Heart left ventricle (tissue), 16 donors: ENCODE data around the gene EPG5. TPM values are rescaled to one million over a fixed set of nuclear protein-coding genes. Genes with fewer than 3 reads are reported as not detected.

Source experiments
- ATAC-seq, 4 donors: fragments of 200-7000 bp; cut with Tn5 transposase; one replicate each; pipeline ENCODE4 v1.9.1; 2020 to 2022; ENCODE audit warnings: moderate library complexity in 4 of 4, mild to moderate bottlenecking in 3 of 4, moderate number of reproducible peaks in 1 of 4
- DNase-seq, 5 donors: peaks; one replicate each; pipeline ENCODE4 v3.0.0-alpha.2; 2020
- H3K27ac ChIP-seq, 12 donors: fragments of 200-600 bp; sonication (generic) in 4 of 12; one replicate each; pipeline versions ENCODE4 v1.5.0 to v1.8.0; 2016 to 2022; ENCODE audit warnings: mild to moderate bottlenecking in 2 of 12
- H3K27me3 ChIP-seq, 9 donors: fragments of 200-600 bp; sonication (generic) in 2 of 9; one replicate each; pipeline versions ENCODE4 v1.5.1 to v1.8.0; 2016 to 2022; ENCODE audit warnings: mild to moderate bottlenecking in 3 of 9
- H3K36me3 ChIP-seq, 9 donors: fragments of 200-600 bp; sonication (generic) in 2 of 9; one replicate each; pipeline versions ENCODE4 v1.5.0 to v1.8.0; 2018 to 2022; ENCODE audit warnings: mild to moderate bottlenecking in 2 of 9
- H3K4me1 ChIP-seq, 12 donors: fragments of 200-600 bp; sonication (generic) in 4 of 12; one replicate each; pipeline versions ENCODE4 v1.5.0 to v1.8.0; 2016 to 2022; ENCODE audit warnings: mild to moderate bottlenecking in 3 of 12
- H3K4me3 ChIP-seq, 12 donors: fragments of 200-600 bp; sonication (generic) in 4 of 12; one replicate each; pipeline versions ENCODE4 v1.5.0 to v1.8.0; 2017 to 2022; ENCODE audit warnings: mild to moderate bottlenecking in 9 of 12, moderate library complexity in 4 of 12
- H3K9me3 ChIP-seq, 12 donors: fragments of 200-600 bp; sonication (generic) in 4 of 12; one replicate each; pipeline versions ENCODE4 v1.5.0 to v1.8.0; 2016 to 2022; ENCODE audit warnings: mild to moderate bottlenecking in 1 of 12
- POLR2A ChIP-seq, 2 donors: fragments of 450-650 bp; IDR thresholded peaks; one replicate each; pipeline ENCODE4 v1.6.1; 2017; ENCODE audit warnings: antibody characterized with exemption in 2 of 2, mild to moderate bottlenecking in 2 of 2, moderate library complexity in 2 of 2
- whole genome bisulfite sequencing, 4 donors: extraction: QIAGEN DNeasy Blood & Tissue Kit in 2 of 4; methylation state at CpG; one replicate each; pipeline versions ENCODE4 v1.1.5 to v1.1.7; 2013 to 2018; 5-methylcytosine and 5-hydroxymethylcytosine counted together
- intact Hi-C, 10 donors: fragments of 100-400 bp; cut with DNase I; formaldehyde crosslinking; loops; one replicate each; pipeline versions ENCODE4 v1.11.1 to v1.14.2; 2022
- polyA plus RNA-seq, 2 donors: library from polyadenylated mRNA; stranded (reverse); fragments of 200-250 nt; gene quantifications; one replicate each; pipeline ENCODE4 v1.2.3, GENCODE V29; 2013
- total RNA-seq, 9 donors: library from RNA; depleted of rRNA in 2 of 9; stranded (reverse); fragments of >200 nt in 2 of 9; fragmentation: NEBNext Ultra II Directional in 3 of 9; extraction: Animal tissue kit (Norgen Biotek cat#: 25700) in 3 of 9; gene quantifications; one replicate each; pipeline versions ENCODE4 v1.1.0 to v1.2.4, GENCODE V29; 2016 to 2023
- TF ChIP-seq, protein P1 (sequence below), 12 donors: fragments of 200-600 bp; sonication (generic) in 4 of 12; IDR thresholded peaks; one replicate each; pipeline versions ENCODE4 v1.5.0 to v1.8.0; 2018 to 2022; ENCODE audit warnings: antibody characterized with exemption in 12 of 12, mild to moderate bottlenecking in 5 of 12
- donor health status: ischemic (EF 13 %, LVEDD 7.1; RV severe dilation, severe dysfunction).
- donor health status: healthy with polysubstance abuse.
- donor health status: DM: no; HTN: yes; CAD: no.
- donor health status: DM: no; HTN: no; CAD: no.
- donor health status: ischemic (EF 25% LVEDD 6.9; RV normal size, moderate dysfunction).
- donor health status: ischemic (EF 25% LVEDD 5.7; RV mildly dilated, moderate dysfunction).
- donor health status: healthy.
- donor health status: DM: yes; HTN: yes; CAD: no.
- donor health status: ischemic (EF 35%, LVEDD 5.7; RV mildly dilated, moderate dysfunction).
- donor health status: nonischemic (EF 11% LVEDD 7.7; RV severe dilation, severe dysfunction).
- donor health status: DM: yes; HTN: yes; CAD: no.
- donor health status: PGD.
- donor health status: ischemic (EF 29% LVEDD 5.4; RV normal size, mild dysfunction).
- donor health status: nonischemic (EF 23%, LVEDD 6.1; RV moderate dilation, normal function).

Gene EPG5
- total and polyA plus RNA-seq, 11 donors: 7.9 to 37.8 (median 23.5) TPM

DNA sequence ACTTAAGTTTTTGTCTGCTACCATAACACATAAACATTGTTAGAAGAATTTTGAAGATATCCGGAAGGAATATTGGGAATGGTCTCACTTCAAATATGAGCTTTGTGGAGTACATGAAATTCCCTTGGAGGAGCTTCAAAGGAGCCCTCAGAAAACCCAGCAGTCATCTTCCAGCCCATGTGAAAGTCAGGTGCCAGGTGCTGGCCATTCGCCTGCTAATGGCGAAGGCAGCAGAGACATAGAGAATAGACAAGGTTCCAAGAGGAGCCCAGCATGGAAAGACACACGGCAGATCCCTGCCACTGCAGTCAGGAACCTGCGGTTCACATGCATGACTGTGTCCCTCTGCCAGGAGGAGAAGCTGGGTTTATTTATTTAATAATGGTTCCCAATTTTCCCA lies 40.0 kb upstream of the EPG5 start:
- no peak for ATAC-seq
- no peaks in the 10 kb centered on the region for H3K27me3 ChIP-seq
- no peak for DNase-seq
- H3K4me3 ChIP-seq: no peak overlapping the region
- WGBS, 4 donors: 90 to 99% (median 93%) methylated on average over 5 of the region's 5 CpGs
- no peaks in the 10 kb centered on the region for H3K36me3 ChIP-seq
- H3K9me3 ChIP-seq: peaks cover 0 to 6% (median 0%) of the 10 kb centered on the region in 12 donors
- TF ChIP-seq POLR2A (IDR thresholded peaks at IDR 0.05): no peak
- TF ChIP-seq, protein P1, sequence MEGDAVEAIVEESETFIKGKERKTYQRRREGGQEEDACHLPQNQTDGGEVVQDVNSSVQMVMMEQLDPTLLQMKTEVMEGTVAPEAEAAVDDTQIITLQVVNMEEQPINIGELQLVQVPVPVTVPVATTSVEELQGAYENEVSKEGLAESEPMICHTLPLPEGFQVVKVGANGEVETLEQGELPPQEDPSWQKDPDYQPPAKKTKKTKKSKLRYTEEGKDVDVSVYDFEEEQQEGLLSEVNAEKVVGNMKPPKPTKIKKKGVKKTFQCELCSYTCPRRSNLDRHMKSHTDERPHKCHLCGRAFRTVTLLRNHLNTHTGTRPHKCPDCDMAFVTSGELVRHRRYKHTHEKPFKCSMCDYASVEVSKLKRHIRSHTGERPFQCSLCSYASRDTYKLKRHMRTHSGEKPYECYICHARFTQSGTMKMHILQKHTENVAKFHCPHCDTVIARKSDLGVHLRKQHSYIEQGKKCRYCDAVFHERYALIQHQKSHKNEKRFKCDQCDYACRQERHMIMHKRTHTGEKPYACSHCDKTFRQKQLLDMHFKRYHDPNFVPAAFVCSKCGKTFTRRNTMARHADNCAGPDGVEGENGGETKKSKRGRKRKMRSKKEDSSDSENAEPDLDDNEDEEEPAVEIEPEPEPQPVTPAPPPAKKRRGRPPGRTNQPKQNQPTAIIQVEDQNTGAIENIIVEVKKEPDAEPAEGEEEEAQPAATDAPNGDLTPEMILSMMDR (IDR thresholded peaks at IDR 0.05): no peak
- peaks cover 0 to 29% (median 0%) of the 10 kb centered on the region in 12 donors for H3K4me1 ChIP-seq
- intact Hi-C loops: no loop called here
- no peak overlapping the region for H3K27ac ChIP-seq

DNA sequence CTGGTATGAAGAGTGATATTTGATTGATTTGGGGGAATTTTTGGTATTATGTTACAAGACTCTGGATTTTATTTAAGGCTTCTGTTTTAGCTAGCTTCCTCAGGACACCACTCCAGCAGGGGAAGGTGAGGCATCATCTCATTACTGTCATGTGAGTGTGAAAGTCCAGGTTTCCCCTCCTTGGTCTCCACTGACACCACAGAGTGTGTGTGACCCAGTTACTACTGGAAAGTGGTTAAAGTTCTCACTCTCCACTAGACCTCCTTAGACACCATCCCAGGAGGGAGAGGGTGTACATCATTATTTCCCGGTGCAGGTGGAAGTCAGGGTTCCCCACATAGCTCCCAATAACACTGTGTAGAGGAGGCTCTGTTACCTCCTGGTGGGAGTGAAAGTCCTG lies 35.8 kb upstream of the EPG5 start:
- no peak for ATAC-seq
- TF ChIP-seq, protein P1 (IDR thresholded peaks at IDR 0.05): no peak
- no peak for TF ChIP-seq POLR2A (IDR thresholded peaks at IDR 0.05)
- WGBS, 4 donors: 98 to 100% (median 100%) methylated on average over 1 of the region's 1 CpG
- H3K27me3 ChIP-seq: no peaks in the 10 kb centered on the region
- DNase-seq: no peak
- intact Hi-C loops: no loop called here
- no peak overlapping the region for H3K27ac ChIP-seq
- no peak overlapping the region for H3K4me3 ChIP-seq
- H3K4me1 ChIP-seq: peaks cover 0 to 20% (median 0%) of the 10 kb centered on the region in 12 donors
- peaks cover 0 to 12% (median 0%) of the 10 kb centered on the region in 12 donors for H3K9me3 ChIP-seq
- H3K36me3 ChIP-seq: peaks cover 0 to 7% (median 0%) of the 10 kb centered on the region in 9 donors

DNA sequence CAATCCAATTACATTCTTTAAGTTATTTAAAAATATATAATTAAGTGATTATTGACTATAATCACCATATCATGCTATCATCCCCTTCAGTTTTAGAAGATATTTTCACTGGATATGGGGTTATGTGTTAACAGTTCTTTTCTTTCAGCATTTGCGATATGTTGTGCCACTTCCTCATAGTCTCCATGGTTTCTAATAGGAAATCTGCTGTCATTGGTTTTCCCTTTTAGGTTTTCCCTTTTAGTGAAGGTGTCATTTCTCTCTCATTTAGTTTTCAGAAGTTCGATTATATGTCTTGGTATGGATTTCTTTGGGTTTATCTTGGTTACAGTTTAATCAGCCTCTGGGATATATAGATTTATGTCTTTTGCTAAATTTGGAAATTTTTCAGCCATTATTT lies 34.8 kb upstream of the EPG5 start:
- Histone ChIP-seq H3K27ac (no peak overlapping the region), H3K4me1 (peaks cover 0 to 23% (median 0%) of the 10 kb centered on the region in 12 donors), H3K36me3 (peaks cover 0 to 7% (median 0%) of the 10 kb centered on the region in 9 donors), H3K4me3 (no peak overlapping the region), H3K9me3 (peaks cover 0 to 12% (median 0%) of the 10 kb centered on the region in 12 donors), H3K27me3 (no peaks in the 10 kb centered on the region)
- 91 to 97% (median 95%) methylated on average over 2 of the region's 2 CpGs for WGBS, 4 donors
- ATAC-seq (no peak), DNase-seq (no peak)
- intact Hi-C loops: no loop called here
- TF ChIP-seq POLR2A (IDR thresholded peaks at IDR 0.05): no peak
- TF ChIP-seq, protein P1 (IDR thresholded peaks at IDR 0.05): no peak

DNA sequence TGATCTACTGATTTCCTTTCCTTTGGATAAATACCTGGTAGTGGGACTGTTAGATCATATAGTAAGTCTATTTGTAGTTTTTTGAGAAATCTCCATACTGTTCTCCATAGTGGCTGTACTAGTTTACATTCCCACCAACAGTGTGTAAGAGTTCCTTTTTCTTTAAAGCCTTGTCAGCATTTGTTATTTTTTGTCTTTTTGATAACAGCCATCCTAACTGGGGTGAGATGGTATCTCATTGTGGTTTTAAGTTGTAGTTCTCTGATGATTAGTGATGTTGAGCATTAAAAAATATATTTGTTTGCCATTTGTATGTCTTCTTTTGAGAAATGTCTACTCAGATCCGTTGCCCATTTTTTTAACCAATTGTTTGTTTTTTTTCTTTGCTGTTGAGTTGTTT lies 33.9 kb upstream of the EPG5 start:
- TF ChIP-seq POLR2A (IDR thresholded peaks at IDR 0.05): no peak
- TF ChIP-seq, protein P1 (IDR thresholded peaks at IDR 0.05): no peak
- DNase-seq: no peak
- H3K27me3 ChIP-seq: no peaks in the 10 kb centered on the region
- no peak overlapping the region for H3K27ac ChIP-seq
- no peak overlapping the region for H3K4me3 ChIP-seq
- intact Hi-C loops: no loop called here
- 77 to 87% (median 81%) methylated on average over 1 of the region's 1 CpG for WGBS, 4 donors
- H3K36me3 ChIP-seq: peaks cover 0 to 12% (median 0%) of the 10 kb centered on the region in 9 donors
- ATAC-seq: no peak
- peaks cover 0 to 23% (median 0%) of the 10 kb centered on the region in 12 donors for H3K4me1 ChIP-seq
- H3K9me3 ChIP-seq: peaks cover 0 to 12% (median 0%) of the 10 kb centered on the region in 12 donors
